Spleen (tissue), 7 donors: ENCODE data around the gene MEGF6.

Experiments
- POLR2A ChIP-seq, 3 donors: fragments of 450-650 bp; IDR thresholded peaks; one replicate each; pipeline ENCODE4 v1.5.1; 2017; ENCODE audit warnings: antibody characterized with exemption in 3 of 3, mild to moderate bottlenecking in 1 of 3
- POLR2AphosphoS5 ChIP-seq, 3 donors: sonication (generic); formaldehyde crosslinking; IDR thresholded peaks; one replicate each; pipeline ENCODE4 v1.5.1; 2017; ENCODE audit warnings: antibody characterized with exemption in 3 of 3
- TF ChIP-seq, protein P1 (sequence below), 11 experiments: fragments of 200-600 bp in 7 of 11; fragments of 450-650 bp in 4 of 11; sonication (generic) in 4 of 11; IDR thresholded peaks in 8 of 11; conservative IDR thresholded peaks in 3 of 11; 1 replicate in 7 of 11; 2 replicates in 4 of 11; pipeline versions ENCODE4 v1.4.0 to v1.8.0; 2016 to 2021; ENCODE audit warnings: antibody characterized with exemption in 11 of 11, inconsistent platforms in 4 of 11, mild to moderate bottlenecking in 1 of 11
- donor health status: DM: no; HTN: no; CAD: no; lungs with moderate emphysema.
- donor health status: DM: no; HTN: no; CAD: no.
- donor health status: DM: no; HTN: no; CAD: no.

DNA sequence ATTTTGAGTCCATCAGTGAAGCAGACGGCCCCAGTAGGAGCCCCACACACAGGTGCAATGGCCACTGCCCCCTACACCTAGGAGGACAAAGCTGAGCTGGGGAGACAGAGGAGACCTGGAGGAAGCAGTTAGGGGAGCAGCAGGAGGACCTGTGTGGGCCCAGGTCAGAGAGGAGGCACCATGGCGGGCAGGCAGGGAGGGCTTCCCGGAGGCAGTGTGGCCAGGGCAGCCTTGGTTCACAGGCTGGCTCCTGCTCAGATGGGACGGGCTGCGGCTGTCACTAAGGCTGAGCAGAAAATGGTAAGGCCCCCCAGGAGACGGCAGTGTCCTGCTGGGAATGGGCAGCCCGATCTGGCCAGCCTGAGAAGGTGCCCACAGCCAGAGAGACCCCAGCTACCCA lies 15.4 kb downstream of the MEGF6 start:
- TF ChIP-seq, protein P1, sequence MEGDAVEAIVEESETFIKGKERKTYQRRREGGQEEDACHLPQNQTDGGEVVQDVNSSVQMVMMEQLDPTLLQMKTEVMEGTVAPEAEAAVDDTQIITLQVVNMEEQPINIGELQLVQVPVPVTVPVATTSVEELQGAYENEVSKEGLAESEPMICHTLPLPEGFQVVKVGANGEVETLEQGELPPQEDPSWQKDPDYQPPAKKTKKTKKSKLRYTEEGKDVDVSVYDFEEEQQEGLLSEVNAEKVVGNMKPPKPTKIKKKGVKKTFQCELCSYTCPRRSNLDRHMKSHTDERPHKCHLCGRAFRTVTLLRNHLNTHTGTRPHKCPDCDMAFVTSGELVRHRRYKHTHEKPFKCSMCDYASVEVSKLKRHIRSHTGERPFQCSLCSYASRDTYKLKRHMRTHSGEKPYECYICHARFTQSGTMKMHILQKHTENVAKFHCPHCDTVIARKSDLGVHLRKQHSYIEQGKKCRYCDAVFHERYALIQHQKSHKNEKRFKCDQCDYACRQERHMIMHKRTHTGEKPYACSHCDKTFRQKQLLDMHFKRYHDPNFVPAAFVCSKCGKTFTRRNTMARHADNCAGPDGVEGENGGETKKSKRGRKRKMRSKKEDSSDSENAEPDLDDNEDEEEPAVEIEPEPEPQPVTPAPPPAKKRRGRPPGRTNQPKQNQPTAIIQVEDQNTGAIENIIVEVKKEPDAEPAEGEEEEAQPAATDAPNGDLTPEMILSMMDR (IDR thresholded peaks at IDR 0.05 in 8 of 11, conservative IDR thresholded peaks at IDR 0.05 in 3 of 11) = no peak
- TF ChIP-seq POLR2AphosphoS5 (IDR thresholded peaks at IDR 0.05) = no peak
- no peak for TF ChIP-seq POLR2A (IDR thresholded peaks at IDR 0.05)
